Naive B cell (primary cell): ENCODE measurements around the gene RAF1. TPM values are rescaled to one million over a fixed set of nuclear protein-coding genes. Genes with fewer than 3 reads are reported as not detected.
"Not testable (repeated sequence)": the region's sequence is repeated elsewhere in the genome, so short reads cannot be mapped to it uniquely, and the experiment has no call there.

Experiments used
- ATAC-seq, 2 donors: fragments of 150-1000 bp; cut with Tn5 transposase; 2 replicates each; pipeline ENCODE4 v1.10.0; 2021; ENCODE audit warnings: low read depth in 2 of 2, mild to moderate bottlenecking in 2 of 2, moderate library complexity in 2 of 2
- DNase-seq: peaks from one replicate; pipeline ENCODE4 v3.0.0; 2022
- H3K27ac Mint-ChIP-seq, 6 donors: one replicate each; pipeline ENCODE4 v1.8.0; 2020 to 2022; ENCODE audit warnings: mild to moderate bottlenecking in 6 of 6, mixed read lengths in 6 of 6, moderate library complexity in 5 of 6, inconsistent platforms in 2 of 6
- H3K27me3 Mint-ChIP-seq, 3 donors: one replicate each; pipeline ENCODE4 v1.8.0; 2021 to 2022; ENCODE audit warnings: mixed read lengths in 3 of 3, mild to moderate bottlenecking in 1 of 3
- H3K36me3 Mint-ChIP-seq, 2 donors: one replicate each; pipeline ENCODE4 v1.8.0; 2020 to 2022; ENCODE audit warnings: mixed read lengths in 2 of 2, inconsistent platforms in 1 of 2, mild to moderate bottlenecking in 1 of 2
- H3K4me1 Mint-ChIP-seq, 3 donors: one replicate each; pipeline ENCODE4 v1.8.0; 2020 to 2022; ENCODE audit warnings: mixed read lengths in 3 of 3, inconsistent platforms in 1 of 3, mild to moderate bottlenecking in 1 of 3, moderate library complexity in 1 of 3
- H3K4me3 Mint-ChIP-seq, 8 donors: one replicate each; pipeline ENCODE4 v1.8.0; 2020 to 2022; ENCODE audit warnings: mild to moderate bottlenecking in 8 of 8, mixed read lengths in 8 of 8, moderate library complexity in 8 of 8, inconsistent platforms in 2 of 8
- H3K9me3 Mint-ChIP-seq, 7 donors: one replicate each; pipeline ENCODE4 v1.8.0; 2020 to 2022; ENCODE audit warnings: mixed read lengths in 7 of 7, mild to moderate bottlenecking in 5 of 7, inconsistent platforms in 2 of 7, moderate library complexity in 1 of 7
- polyA plus RNA-seq, 6 donors: library from polyadenylated mRNA; unstranded; fragments of 300-500 nt; fragmentation: Illumina TruSeq; gene quantifications; one replicate each; pipeline ENCODE4 v1.2.3, GENCODE V29; 2021; ENCODE audit warnings: low read depth in 6 of 6

Gene RAF1
- polyA plus RNA-seq, result 10 to 100 TPM; 44.3 to 69.2 (median 59.5) TPM

- no peaks in the 10 kb centered on the region for H3K27me3 Mint-ChIP-seq
Observed at GRCh38 chr3:12663936-12664908, at the start of gene RAF1. TSS of gene RAF1 (minus strand) at chr3:12664117. CDS start at chr3:12618721, 45,396 bp downstream.

GRCh38 chr3:12710062-12710461, 46.1 kb upstream of the RAF1 start:
- peaks cover 0 to 4% (median 3%) of the 10 kb centered on the region in 3 donors for H3K4me1 Mint-ChIP-seq
- H3K4me3 Mint-ChIP-seq, result no peak overlapping the region
- H3K36me3 Mint-ChIP-seq, result no peaks in the 10 kb centered on the region
- H3K27ac Mint-ChIP-seq, result peak overlapping the region in 1 of 6 donors; percentile 2
- ATAC-seq (no peak), DNase-seq (no peak)
- H3K27me3 Mint-ChIP-seq, result peaks cover 7 to 17% (median 15%) of the 10 kb centered on the region in 3 donors
- no peaks in the 10 kb centered on the region for H3K9me3 Mint-ChIP-seq

More at GRCh38 chr3:12663936-12664908, at the start of gene RAF1:
- Mint-ChIP-seq H3K9me3 (no peaks in the 10 kb centered on the region), H3K4me3 (peak within 1 kb of the TSS; percentile 82 to 100 (median 99)), H3K4me1 (peaks cover 17 to 36% (median 33%) of the 10 kb centered on the region in 3 donors), H3K27ac (peak within 1 kb of the TSS; percentile 99 to 100 (median 99)), H3K36me3 (peaks cover 0 to 7% of the 10 kb centered on the region in 2 donors)
- ATAC-seq, result peak; percentile 87 to 88
- peak; percentile 97 for DNase-seq

- Mint-ChIP-seq H3K9me3 (no peaks in the 10 kb centered on the region), H3K27ac (no peak overlapping the region), H3K4me1 (peaks cover 0 to 4% (median 3%) of the 10 kb centered on the region in 3 donors), H3K36me3 (no peaks in the 10 kb centered on the region), H3K4me3 (no peak overlapping the region), H3K27me3 (peaks cover 7 to 18% (median 16%) of the 10 kb centered on the region in 3 donors)
- DNase-seq, result no peak
- ATAC-seq, result no peak
Observed at GRCh38 chr3:12709334-12709733, 45.4 kb upstream of the RAF1 start.

- no peak for DNase-seq
- no peak for ATAC-seq
- peak overlapping the region in 2 of 6 donors; percentile 37 to 56 for H3K27ac Mint-ChIP-seq
- H3K4me1 Mint-ChIP-seq, result peaks cover 0 to 4% (median 3%) of the 10 kb centered on the region in 3 donors
- no peaks in the 10 kb centered on the region for H3K36me3 Mint-ChIP-seq
- no peak overlapping the region for H3K4me3 Mint-ChIP-seq
- H3K27me3 Mint-ChIP-seq, result peaks cover 7 to 18% (median 16%) of the 10 kb centered on the region in 3 donors
- no peaks in the 10 kb centered on the region for H3K9me3 Mint-ChIP-seq
Observed at GRCh38 chr3:12708584-12709192, 44.8 kb upstream of the RAF1 start.

- DNase-seq (no peak), ATAC-seq (no peak)
- peaks cover 2 to 18% (median 16%) of the 10 kb centered on the region in 3 donors for H3K27me3 Mint-ChIP-seq
- no peaks in the 10 kb centered on the region for H3K36me3 Mint-ChIP-seq
- peaks cover 0 to 4% (median 3%) of the 10 kb centered on the region in 3 donors for H3K4me1 Mint-ChIP-seq
- peak overlapping the region in 1 of 6 donors; percentile 14 for H3K27ac Mint-ChIP-seq
- no peak overlapping the region for H3K4me3 Mint-ChIP-seq
- H3K9me3 Mint-ChIP-seq, result no peaks in the 10 kb centered on the region
Observed at GRCh38 chr3:12707449-12707848, 43.5 kb upstream of the RAF1 start.

- DNase-seq, result peak; percentile 52
- H3K4me3 Mint-ChIP-seq, result no peak overlapping the region
- H3K9me3 Mint-ChIP-seq, result no peaks in the 10 kb centered on the region
- peak overlapping the region in 1 of 6 donors; percentile 80 for H3K27ac Mint-ChIP-seq
- H3K27me3 Mint-ChIP-seq, result peaks cover 0 to 18% (median 16%) of the 10 kb centered on the region in 3 donors
- peak; percentile 98 for ATAC-seq
- H3K36me3 Mint-ChIP-seq, result no peaks in the 10 kb centered on the region
- peaks cover 0 to 4% (median 3%) of the 10 kb centered on the region in 3 donors for H3K4me1 Mint-ChIP-seq
Observed at GRCh38 chr3:12706504-12707253, 42.8 kb upstream of the RAF1 start.

GRCh38 chr3:12705981-12706380, 42.1 kb upstream of the RAF1 start:
- Mint-ChIP-seq H3K4me1 (peaks cover 0 to 4% (median 3%) of the 10 kb centered on the region in 3 donors), H3K27ac (no peak overlapping the region), H3K9me3 (no peaks in the 10 kb centered on the region), H3K27me3 (peaks cover 0 to 21% (median 16%) of the 10 kb centered on the region in 3 donors), H3K36me3 (no peaks in the 10 kb centered on the region), H3K4me3 (no peak overlapping the region)
- DNase-seq (no peak), ATAC-seq (no peak)

GRCh38 chr3:12705374-12705926, 41.5 kb upstream of the RAF1 start:
- H3K27ac Mint-ChIP-seq, result no peak overlapping the region
- ATAC-seq (no peak), DNase-seq (no peak)
- no peak overlapping the region for H3K4me3 Mint-ChIP-seq
- H3K36me3 Mint-ChIP-seq, result no peaks in the 10 kb centered on the region
- no peaks in the 10 kb centered on the region for H3K9me3 Mint-ChIP-seq
- peaks cover 0 to 26% (median 13%) of the 10 kb centered on the region in 3 donors for H3K27me3 Mint-ChIP-seq
- H3K4me1 Mint-ChIP-seq, result peaks cover 0 to 4% (median 3%) of the 10 kb centered on the region in 3 donors

GRCh38 chr3:12702501-12702900, 38.6 kb upstream of the RAF1 start:
- ATAC-seq (no peak), DNase-seq (no peak)
- no peaks in the 10 kb centered on the region for H3K9me3 Mint-ChIP-seq
- H3K27ac Mint-ChIP-seq, result peak overlapping the region in 1 of 6 donors; percentile 33
- no peak overlapping the region for H3K4me3 Mint-ChIP-seq
- H3K27me3 Mint-ChIP-seq, result peaks cover 8 to 22% (median 12%) of the 10 kb centered on the region in 3 donors
- H3K36me3 Mint-ChIP-seq, result no peaks in the 10 kb centered on the region
- H3K4me1 Mint-ChIP-seq, result no peaks in the 10 kb centered on the region

- H3K4me3 Mint-ChIP-seq, H3K4me1 Mint-ChIP-seq, H3K9me3 Mint-ChIP-seq, DNase-seq, ATAC-seq, H3K36me3 Mint-ChIP-seq, H3K27ac Mint-ChIP-seq: not testable (repeated sequence)
- H3K27me3 Mint-ChIP-seq, result peaks cover 8 to 22% (median 10%) of the 10 kb centered on the region in 3 donors
Observed at GRCh38 chr3:12701601-12702000, 37.7 kb upstream of the RAF1 start.

GRCh38 chr3:12700800-12701199, 36.9 kb upstream of the RAF1 start:
- Mint-ChIP-seq H3K9me3 (no peaks in the 10 kb centered on the region), H3K4me1 (no peaks in the 10 kb centered on the region), H3K36me3 (no peaks in the 10 kb centered on the region), H3K27ac (no peak overlapping the region), H3K4me3 (no peak overlapping the region), H3K27me3 (peaks cover 5 to 21% (median 8%) of the 10 kb centered on the region in 3 donors)
- ATAC-seq, result no peak
- DNase-seq, result no peak

- Mint-ChIP-seq H3K27ac (no peak overlapping the region), H3K27me3 (peaks cover 4 to 9% (median 8%) of the 10 kb centered on the region in 3 donors), H3K9me3 (no peaks in the 10 kb centered on the region), H3K4me3 (no peak overlapping the region), H3K4me1 (no peaks in the 10 kb centered on the region), H3K36me3 (no peaks in the 10 kb centered on the region)
- no peak for ATAC-seq
- DNase-seq, result no peak
Observed at GRCh38 chr3:12695916-12696315, 32.0 kb upstream of the RAF1 start.

GRCh38 chr3:12695112-12695511, 31.2 kb upstream of the RAF1 start:
- H3K9me3 Mint-ChIP-seq, result no peaks in the 10 kb centered on the region
- no peak overlapping the region for H3K27ac Mint-ChIP-seq
- H3K27me3 Mint-ChIP-seq, result peaks cover 1 to 8% (median 4%) of the 10 kb centered on the region in 3 donors
- ATAC-seq, result no peak
- DNase-seq, result no peak
- no peak overlapping the region for H3K4me3 Mint-ChIP-seq
- no peaks in the 10 kb centered on the region for H3K36me3 Mint-ChIP-seq
- H3K4me1 Mint-ChIP-seq, result no peaks in the 10 kb centered on the region
